Measurements from ENCODE around the gene GABRR3. TPM values are rescaled to one million over a fixed set of nuclear protein-coding genes. Genes with fewer than 3 reads are reported as not detected.

The GABRR3 gene
- total and polyA plus RNA-seq, 2 experiments from 2014 or later, result not detected

- no peak overlapping the region for H2AFZ ChIP-seq
- no peak for DNase-seq (ENCODE audit: low spot score)
- H3K4me2 ChIP-seq, result no peak overlapping the region
- no peaks in the 10 kb centered on the region for H3K4me1 ChIP-seq (ENCODE audit: insufficient read depth)
- H4K20me1 ChIP-seq (ENCODE audit: insufficient read depth, poor library complexity, severe bottlenecking), result no peaks in the 10 kb centered on the region
- H3K27me3 ChIP-seq, result no peaks in the 10 kb centered on the region
- whole genome bisulfite sequencing (ENCODE audit: low lambda C conversion rate, missing lambda C conversion rate), result 80% methylated on average over 8 of the region's 8 CpGs
- peaks cover 5% of the 10 kb centered on the region for H3K79me2 ChIP-seq
- H3K27ac ChIP-seq, result no peak overlapping the region
- H3K36me3 ChIP-seq (replicated peaks; ENCODE audit: insufficient read depth, low read depth), result peaks cover 4% of the 10 kb centered on the region
- no peaks in the 10 kb centered on the region for H3K9me2 ChIP-seq (replicated peaks; ENCODE audit: insufficient read depth)
- no peak overlapping the region for H3K4me3 ChIP-seq
- no peaks in the 10 kb centered on the region for H3K9me3 ChIP-seq (ENCODE audit: low read depth)
- TF ChIP-seq CTCF (IDR thresholded peaks at IDR 0.05; ENCODE audit: poor library complexity) (no peak), EZH2 (IDR thresholded peaks at IDR 0.05; ENCODE audit: borderline replicate concordance) (no peak), EZH2phosphoT487 (IDR thresholded peaks at IDR 0.05; ENCODE audit: low read depth, severe bottlenecking, unreplicated experiment) (no peak)
Observed at GRCh38 chr3:97957617-97958311, 77.4 kb downstream of the GABRR3 start.

GRCh38 chr3:97956051-97956450 lies 79.1 kb downstream of the GABRR3 start:
- H3K4me1 ChIP-seq (ENCODE audit: insufficient read depth), result no peaks in the 10 kb centered on the region
- no peak overlapping the region for H2AFZ ChIP-seq
- no peak overlapping the region for H3K4me3 ChIP-seq
- no peaks in the 10 kb centered on the region for H3K79me2 ChIP-seq
- 72% methylated on average over 3 of the region's 3 CpGs for WGBS (ENCODE audit: low lambda C conversion rate, missing lambda C conversion rate)
- no peaks in the 10 kb centered on the region for H3K27me3 ChIP-seq
- no peak overlapping the region for H3K27ac ChIP-seq
- no peak for TF ChIP-seq EZH2 (IDR thresholded peaks at IDR 0.05; ENCODE audit: borderline replicate concordance)
- TF ChIP-seq EZH2phosphoT487 (IDR thresholded peaks at IDR 0.05; ENCODE audit: low read depth, severe bottlenecking, unreplicated experiment), result no peak
- no peak for TF ChIP-seq CTCF (IDR thresholded peaks at IDR 0.05; ENCODE audit: poor library complexity)
- no peak overlapping the region for H3K4me2 ChIP-seq
- H3K36me3 ChIP-seq (replicated peaks; ENCODE audit: insufficient read depth, low read depth), result peaks cover 4% of the 10 kb centered on the region
- no peaks in the 10 kb centered on the region for H3K9me2 ChIP-seq (replicated peaks; ENCODE audit: insufficient read depth)
- DNase-seq (ENCODE audit: low spot score), result no peak
- H3K9me3 ChIP-seq (ENCODE audit: low read depth), result no peaks in the 10 kb centered on the region
- no peaks in the 10 kb centered on the region for H4K20me1 ChIP-seq (ENCODE audit: insufficient read depth, poor library complexity, severe bottlenecking)

GRCh38 chr3:97954228-97954827 lies 80.8 kb downstream of the GABRR3 start:
- H2AFZ ChIP-seq, result no peak overlapping the region
- no peaks in the 10 kb centered on the region for H3K79me2 ChIP-seq
- H3K4me1 ChIP-seq (ENCODE audit: insufficient read depth), result no peaks in the 10 kb centered on the region
- no peaks in the 10 kb centered on the region for H3K27me3 ChIP-seq
- H3K4me2 ChIP-seq, result no peak overlapping the region
- H4K20me1 ChIP-seq (ENCODE audit: insufficient read depth, poor library complexity, severe bottlenecking), result no peaks in the 10 kb centered on the region
- TF ChIP-seq EZH2phosphoT487 (IDR thresholded peaks at IDR 0.05; ENCODE audit: low read depth, severe bottlenecking, unreplicated experiment) (no peak), EZH2 (IDR thresholded peaks at IDR 0.05; ENCODE audit: borderline replicate concordance) (no peak), CTCF (IDR thresholded peaks at IDR 0.05; ENCODE audit: poor library complexity) (no peak)
- H3K4me3 ChIP-seq, result no peak overlapping the region
- DNase-seq (ENCODE audit: low spot score), result no peak
- H3K36me3 ChIP-seq (replicated peaks; ENCODE audit: insufficient read depth, low read depth), result no peaks in the 10 kb centered on the region
- no peaks in the 10 kb centered on the region for H3K9me2 ChIP-seq (replicated peaks; ENCODE audit: insufficient read depth)
- H3K27ac ChIP-seq, result no peak overlapping the region
- 94% methylated on average over 9 of the region's 9 CpGs for WGBS (ENCODE audit: low lambda C conversion rate, missing lambda C conversion rate)
- no peaks in the 10 kb centered on the region for H3K9me3 ChIP-seq (ENCODE audit: low read depth)
